DMS79 (cell line): ENCODE results near the gene CCDC78.

Source experiments
- DNase-seq: peaks from one replicate; lab custom pipeline; 2025; lab: John Stamatoyannopoulos, UW

The CCDC78 gene

GRCh38 chr16:726438-727290 lies at the start of gene CCDC78, which contains the start of gene HAGHL:
CCDC78 (minus strand) TSS chr16:726443; CDS start chr16:726367, 76 bp downstream.
HAGHL (plus strand) TSS chr16:727106; CDS start chr16:727510, 404 bp downstream.
- DNase-seq = no peak

- no peak for DNase-seq
These were observed 49.1 kb upstream of the CCDC78 start for GRCh38 chr16:775236-775796.

GRCh38 chr16:774086-775001 lies 48.1 kb upstream of the CCDC78 start:
- DNase-seq = no peak

GRCh38 chr16:772959-773358 lies 46.7 kb upstream of the CCDC78 start:
- DNase-seq = no peak

GRCh38 chr16:770411-770810 lies 44.2 kb upstream of the CCDC78 start:
- DNase-seq = no peak

- no peak for DNase-seq
These were observed 43.7 kb upstream of the CCDC78 start for GRCh38 chr16:769934-770333.

GRCh38 chr16:769184-769784 lies 43.0 kb upstream of the CCDC78 start:
- no peak for DNase-seq

- no peak for DNase-seq
These were observed 42.2 kb upstream of the CCDC78 start for GRCh38 chr16:768428-768827.

GRCh38 chr16:767743-768235 lies 41.5 kb upstream of the CCDC78 start:
- DNase-seq = no peak

- DNase-seq = no peak
These were observed 40.8 kb upstream of the CCDC78 start for GRCh38 chr16:766820-767640.

GRCh38 chr16:766008-766819 lies 40.0 kb upstream of the CCDC78 start:
- DNase-seq = no peak

- no peak for DNase-seq
These were observed 39.2 kb upstream of the CCDC78 start for GRCh38 chr16:765488-765865.

- DNase-seq = no peak
These were observed 38.7 kb upstream of the CCDC78 start for GRCh38 chr16:764848-765487.

- DNase-seq = no peak
These were observed 38.0 kb upstream of the CCDC78 start for GRCh38 chr16:764184-764750.

GRCh38 chr16:763369-764183 lies 37.3 kb upstream of the CCDC78 start:
- DNase-seq = no peak

- DNase-seq = no peak
These were observed 36.5 kb upstream of the CCDC78 start for GRCh38 chr16:762595-763268.

GRCh38 chr16:761625-762513 lies 35.6 kb upstream of the CCDC78 start:
- DNase-seq = no peak
